Loucy (cell line): ENCODE data around the gene RMI2.

ENCODE experiments used
- H2AFZ ChIP-seq: fragments of 200-600 bp; sonication (generic); 2 replicates; pipeline ENCODE4 v1.6.0; 2016; ENCODE audit warnings: antibody characterized with exemption, mild to moderate bottlenecking, low read length, moderate library complexity
- H3F3A ChIP-seq: fragments of 200-600 bp; 2 replicates; pipeline ENCODE4 v1.6.0; 2016; ENCODE audit warnings: antibody characterized with exemption, low read depth, mild to moderate bottlenecking
- H3K27me3 ChIP-seq: fragments of 200-600 bp; sonication (generic); 2 replicates; pipeline ENCODE4 v1.6.1; 2014; ENCODE audit warnings: low read length, mild to moderate bottlenecking; ENCODE audit not compliant: insufficient read depth, poor library complexity, severe bottlenecking
- H3K36me3 ChIP-seq: fragments of 200-600 bp; sonication (generic); 2 replicates; pipeline ENCODE4 v1.6.1; 2016; ENCODE audit warnings: low read length; ENCODE audit not compliant: insufficient read depth
- H3K4me1 ChIP-seq: fragments of 200-600 bp; sonication (generic); 2 replicates; pipeline ENCODE4 v1.5.1; 2014; ENCODE audit warnings: low read length, mild to moderate bottlenecking; ENCODE audit not compliant: insufficient read depth, poor library complexity, severe bottlenecking
- H3K4me2 ChIP-seq: fragments of 200-600 bp; sonication (generic); 2 replicates; pipeline ENCODE4 v1.6.0; 2014; ENCODE audit warnings: antibody characterized with exemption, low read length, low read depth, mild to moderate bottlenecking; ENCODE audit not compliant: poor library complexity, severe bottlenecking
- H3K4me3 ChIP-seq: fragments of 200-600 bp; sonication (generic); 2 replicates; pipeline ENCODE4 v1.5.1; 2014; ENCODE audit warnings: low read length, mild to moderate bottlenecking, mixed read lengths; ENCODE audit not compliant: poor library complexity, severe bottlenecking
- H3K79me2 ChIP-seq: fragments of 200-600 bp; sonication (generic); 2 replicates; pipeline ENCODE4 v1.6.1; 2014; ENCODE audit warnings: low read length; ENCODE audit not compliant: insufficient read depth
- H3K9ac ChIP-seq: fragments of 200-600 bp; sonication (generic); 2 replicates; pipeline ENCODE4 v1.6.0; 2014; ENCODE audit warnings: mild to moderate bottlenecking, low read depth, low read length, moderate library complexity; ENCODE audit not compliant: poor library complexity, severe bottlenecking
- H3K9me2 ChIP-seq: fragments of 200-600 bp; sonication (generic); replicated peaks from 2 replicates; pipeline ENCODE4 v1.6.1; 2016; ENCODE audit warnings: low read depth, low read length, mixed read lengths
- H3K9me3 ChIP-seq: fragments of 200-600 bp; sonication (generic); 2 replicates; pipeline ENCODE4 v1.6.1; 2014; ENCODE audit warnings: mild to moderate bottlenecking, antibody characterized with exemption, low read length, low read depth; ENCODE audit not compliant: insufficient read depth
- H4K20me1 ChIP-seq: fragments of 200-600 bp; sonication (generic); 2 replicates; pipeline ENCODE4 v1.6.0; 2014; ENCODE audit warnings: antibody characterized with exemption, low read length, mild to moderate bottlenecking; ENCODE audit not compliant: insufficient read depth, poor library complexity, severe bottlenecking
- EZH2phosphoT487 ChIP-seq: fragments of 200-600 bp; IDR thresholded peaks from 2 replicates; pipeline ENCODE4 v1.6.1; 2018; ENCODE audit warnings: antibody characterized with exemption, mild to moderate bottlenecking, moderate library complexity, borderline replicate concordance
- TF ChIP-seq, protein P1 (sequence below): fragments of 200-600 bp; sonication (generic); conservative IDR thresholded peaks from 2 replicates; pipeline ENCODE4 v1.5.1; 2014; ENCODE audit warnings: mild to moderate bottlenecking, antibody characterized with exemption, low read length

Gene RMI2

DNA sequence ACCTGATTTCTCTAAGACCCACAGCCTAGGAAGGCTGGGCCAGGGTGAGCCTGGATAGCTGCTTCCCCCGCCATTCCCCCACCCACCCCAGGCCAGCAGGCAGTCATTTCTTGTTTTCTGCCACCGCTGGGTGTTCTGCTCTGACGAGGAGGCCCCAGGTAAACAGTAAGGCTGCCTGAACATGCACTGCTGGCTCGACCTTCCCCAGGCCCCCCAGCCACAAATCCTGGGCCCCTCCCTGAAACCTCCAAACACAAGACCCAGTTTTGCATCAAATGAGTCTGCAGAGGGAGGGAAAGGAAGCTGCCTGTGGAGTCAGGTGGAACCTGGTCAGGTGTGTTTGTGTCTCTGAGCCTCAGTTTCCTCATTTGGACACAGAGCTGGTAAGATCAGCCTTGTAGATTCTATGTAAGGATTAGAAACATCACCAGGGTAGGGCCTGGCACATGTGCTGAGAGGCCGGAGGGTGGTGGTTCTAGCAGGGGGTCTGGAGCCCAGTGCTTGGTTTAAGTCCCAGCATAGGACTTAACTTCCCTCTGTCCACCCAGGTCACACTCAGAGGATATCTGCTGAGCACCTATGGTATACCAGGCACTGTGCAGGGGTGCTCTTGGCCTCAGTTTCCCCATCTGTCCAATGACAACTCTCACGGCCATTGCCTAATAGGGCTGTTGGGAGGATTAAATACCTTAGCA is 45.2 kb upstream of the RMI2 start:
- no peak overlapping the region for H3K4me3 ChIP-seq
- no peaks in the 10 kb centered on the region for H3F3A ChIP-seq
- no peaks in the 10 kb centered on the region for H3K36me3 ChIP-seq
- no peak overlapping the region for H3K4me2 ChIP-seq
- no peaks in the 10 kb centered on the region for H3K79me2 ChIP-seq
- no peaks in the 10 kb centered on the region for H3K27me3 ChIP-seq
- no peaks in the 10 kb centered on the region for H4K20me1 ChIP-seq
- no peak for TF ChIP-seq EZH2phosphoT487
- TF ChIP-seq, protein P1, sequence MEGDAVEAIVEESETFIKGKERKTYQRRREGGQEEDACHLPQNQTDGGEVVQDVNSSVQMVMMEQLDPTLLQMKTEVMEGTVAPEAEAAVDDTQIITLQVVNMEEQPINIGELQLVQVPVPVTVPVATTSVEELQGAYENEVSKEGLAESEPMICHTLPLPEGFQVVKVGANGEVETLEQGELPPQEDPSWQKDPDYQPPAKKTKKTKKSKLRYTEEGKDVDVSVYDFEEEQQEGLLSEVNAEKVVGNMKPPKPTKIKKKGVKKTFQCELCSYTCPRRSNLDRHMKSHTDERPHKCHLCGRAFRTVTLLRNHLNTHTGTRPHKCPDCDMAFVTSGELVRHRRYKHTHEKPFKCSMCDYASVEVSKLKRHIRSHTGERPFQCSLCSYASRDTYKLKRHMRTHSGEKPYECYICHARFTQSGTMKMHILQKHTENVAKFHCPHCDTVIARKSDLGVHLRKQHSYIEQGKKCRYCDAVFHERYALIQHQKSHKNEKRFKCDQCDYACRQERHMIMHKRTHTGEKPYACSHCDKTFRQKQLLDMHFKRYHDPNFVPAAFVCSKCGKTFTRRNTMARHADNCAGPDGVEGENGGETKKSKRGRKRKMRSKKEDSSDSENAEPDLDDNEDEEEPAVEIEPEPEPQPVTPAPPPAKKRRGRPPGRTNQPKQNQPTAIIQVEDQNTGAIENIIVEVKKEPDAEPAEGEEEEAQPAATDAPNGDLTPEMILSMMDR: no peak
- no peak overlapping the region for H2AFZ ChIP-seq
- H3K9me3 ChIP-seq: no peaks in the 10 kb centered on the region
- H3K4me1 ChIP-seq: peaks cover 25% of the 10 kb centered on the region
- no peaks in the 10 kb centered on the region for H3K9me2 ChIP-seq
- no peak overlapping the region for H3K9ac ChIP-seq

GRCh38 chr16:11300560-11300892 is 44.7 kb upstream of the RMI2 start:
- Histone ChIP-seq H4K20me1 (no peaks in the 10 kb centered on the region), H3K9ac (no peak overlapping the region), H2AFZ (no peak overlapping the region), H3K4me1 (peaks cover 25% of the 10 kb centered on the region), H3K9me2 (no peaks in the 10 kb centered on the region), H3K9me3 (no peaks in the 10 kb centered on the region), H3K79me2 (no peaks in the 10 kb centered on the region), H3F3A (no peaks in the 10 kb centered on the region), H3K4me2 (no peak overlapping the region), H3K36me3 (no peaks in the 10 kb centered on the region), H3K4me3 (no peak overlapping the region), H3K27me3 (no peaks in the 10 kb centered on the region)
- TF ChIP-seq EZH2phosphoT487: no peak
- TF ChIP-seq, protein P1: no peak

DNA sequence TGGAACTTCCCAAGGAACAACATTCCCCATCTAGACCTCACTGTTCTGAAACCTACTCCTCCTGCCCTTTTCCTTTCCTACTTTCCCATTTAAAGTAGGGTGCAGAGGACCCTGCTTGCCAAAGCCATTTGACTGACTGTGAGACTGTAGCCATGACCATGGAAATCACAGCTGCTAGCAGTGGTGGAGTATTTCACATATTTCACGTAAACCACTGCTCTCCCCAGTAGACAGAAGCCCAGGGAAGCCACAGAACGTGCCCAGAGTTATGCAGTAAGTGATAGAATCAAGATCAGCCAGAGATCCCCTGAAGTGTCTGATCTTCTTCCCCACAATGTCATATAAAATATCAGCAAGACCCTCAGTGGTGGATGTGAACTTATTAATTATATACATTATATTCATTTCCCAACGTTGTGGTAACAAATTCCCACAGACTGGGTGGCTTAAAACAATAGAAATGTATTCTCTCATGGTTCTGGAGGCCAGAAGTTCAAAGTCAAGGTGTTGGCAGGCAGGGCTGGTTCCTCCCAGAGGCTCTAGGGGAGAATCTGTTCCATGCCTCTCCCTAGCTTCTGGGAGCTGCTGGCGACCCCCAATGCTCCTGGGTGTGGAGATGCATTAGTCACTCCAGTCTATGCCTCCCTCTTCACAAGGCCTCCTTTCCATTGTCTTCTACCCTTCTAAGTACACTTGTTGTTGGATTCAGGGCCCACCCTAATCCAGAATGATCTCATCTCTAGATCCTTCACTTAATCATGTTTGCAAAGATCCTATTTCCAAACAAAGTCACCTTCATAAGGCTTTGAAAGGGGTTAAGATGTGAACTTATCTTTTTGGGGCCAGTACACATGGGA is 43.4 kb upstream of the RMI2 start:
- no peaks in the 10 kb centered on the region for H3K79me2 ChIP-seq
- no peak overlapping the region for H2AFZ ChIP-seq

More for the DNA sequence above, 43.4 kb upstream of the RMI2 start:
- no peaks in the 10 kb centered on the region for H3K9me3 ChIP-seq
- H3K27me3 ChIP-seq: no peaks in the 10 kb centered on the region
- no peaks in the 10 kb centered on the region for H3F3A ChIP-seq
- TF ChIP-seq, protein P1: no peak
- TF ChIP-seq EZH2phosphoT487: no peak
- H3K4me2 ChIP-seq: no peak overlapping the region
- H3K4me1 ChIP-seq: peaks cover 18% of the 10 kb centered on the region
- no peak overlapping the region for H3K4me3 ChIP-seq
- no peaks in the 10 kb centered on the region for H3K9me2 ChIP-seq
- H4K20me1 ChIP-seq: no peaks in the 10 kb centered on the region
- no peak overlapping the region for H3K9ac ChIP-seq
- H3K36me3 ChIP-seq: no peaks in the 10 kb centered on the region
